Ovary (tissue), 9 donors: Measurements from ENCODE around the gene PALLD. TPM values are rescaled to one million over a fixed set of nuclear protein-coding genes. Genes with fewer than 3 reads are reported as not detected.

Source experiments
- DNase-seq, 5 donors: peaks; one replicate each; pipeline ENCODE4 v3.0.0-alpha.2; 2019 to 2020
- H3K27ac ChIP-seq, 2 donors: fragments of 200-600 bp; one replicate each; pipeline versions ENCODE4 v1.5.1 to v1.8.0; 2019 to 2022
- H3K27me3 ChIP-seq: fragments of 200-600 bp; one replicate; pipeline ENCODE4 v1.8.0; 2022
- H3K36me3 ChIP-seq: fragments of 200-600 bp; sonication (generic); one replicate; pipeline ENCODE4 v1.5.1; 2019
- H3K4me1 ChIP-seq: one replicate; pipeline ENCODE4 v1.8.1; 2013; ENCODE audit warnings: mild to moderate bottlenecking, moderate library complexity; ENCODE audit not compliant: insufficient read depth
- H3K4me3 ChIP-seq: fragments of 200-600 bp; sonication (generic); one replicate; pipeline ENCODE4 v1.5.1; 2017
- H3K9me3 ChIP-seq, 2 donors: fragments of 200-600 bp in 1 of 2; sonication (generic) in 1 of 2; one replicate each; pipeline versions ENCODE4 v1.5.1 to v1.8.1; 2013 to 2019; ENCODE audit warnings: mild to moderate bottlenecking in 1 of 2, moderate library complexity in 1 of 2
- EP300 ChIP-seq: sonication (generic); formaldehyde crosslinking; IDR thresholded peaks from one replicate; pipeline ENCODE4 v1.6.1; 2017; ENCODE audit warnings: antibody characterized with exemption
- POLR2A ChIP-seq: fragments of 450-650 bp; IDR thresholded peaks from one replicate; pipeline ENCODE4 v1.6.1; 2017; ENCODE audit warnings: antibody characterized with exemption, mild to moderate bottlenecking, moderate library complexity
- WGBS, 3 donors: extraction: QIAGEN DNeasy Blood & Tissue Kit in 1 of 3; methylation state at CpG; one replicate each; pipeline versions ENCODE4 v1.1.5 to v1.1.7; 2013 to 2017; 5-methylcytosine and 5-hydroxymethylcytosine counted together
- intact Hi-C, 4 donors: fragments of 100-400 bp; cut with DNase I; formaldehyde crosslinking; loops; one replicate each; pipeline versions ENCODE4 v1.11.0 to v1.15.1; 2022 to 2023
- polyA plus RNA-seq, 2 donors: library from polyadenylated mRNA; stranded (reverse); fragments of 200-250 nt in 1 of 2; fragments of 350-450 nt in 1 of 2; fragmentation: Illumina TruSeq in 1 of 2; extraction: RNeasy Lipid Tissue Mini Kit (QIAGEN cat#74804) in 1 of 2; gene quantifications; one replicate each; pipeline ENCODE4 v1.2.3, GENCODE V29; 2013 to 2014
- total RNA-seq, 7 donors: library from RNA; depleted of rRNA in 2 of 7; stranded (reverse); fragments of >200 nt in 2 of 7; fragmentation: NEBNext Ultra II Directional in 3 of 7; extraction: Animal tissue kit (Norgen Biotek cat#: 25700) in 3 of 7; gene quantifications; one replicate each; pipeline versions ENCODE4 v1.1.0 to v1.2.4, GENCODE V29; 2016 to 2023
- TF ChIP-seq, protein P1 (sequence below), 3 donors: fragments of 450-650 bp in 2 of 3; fragments of 200-600 bp in 1 of 3; IDR thresholded peaks; one replicate each; pipeline versions ENCODE4 v1.5.1 to v1.8.0; 2016 to 2022; ENCODE audit warnings: antibody characterized with exemption in 3 of 3, mild to moderate bottlenecking in 1 of 3
- donor health status: DM: no; HTN: no; CAD: no; lungs with moderate emphysema.
- donor health status: DM: no; HTN: no; CAD: no.
- donor health status: Bipolar disorder and iron deficiency.
- donor health status: DM: yes; HTN: yes; CAD: no.
- donor health status: DM: no; HTN: no; CAD: no.
- donor health status: DM: yes; HTN: yes; CAD: no.

The PALLD gene
- total and polyA plus RNA-seq, 9 donors, result 96.8 to 605 (median 137) TPM

DNA sequence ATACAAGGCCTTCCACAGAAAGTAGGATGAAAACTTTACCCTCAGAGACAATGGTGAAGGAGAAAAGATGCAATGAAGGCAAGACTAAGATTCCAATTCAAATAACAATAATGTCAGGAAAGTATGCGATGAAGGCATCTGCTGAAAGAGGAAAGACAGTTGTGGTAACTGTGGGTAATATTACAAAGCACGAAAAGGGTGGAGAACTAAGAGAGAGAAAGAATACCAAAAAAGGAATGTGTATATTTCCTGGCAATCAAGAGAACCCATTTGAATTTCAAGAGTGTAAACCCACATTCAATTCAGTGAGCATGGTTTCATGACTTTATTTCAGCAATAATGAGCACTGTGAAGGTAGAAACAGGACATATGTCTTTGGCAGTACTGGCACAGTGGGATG is 225.5 kb downstream of the PALLD start:
- intact Hi-C loops, result no loop called here
- no peak overlapping the region for H3K4me3 ChIP-seq
- TF ChIP-seq, protein P1, sequence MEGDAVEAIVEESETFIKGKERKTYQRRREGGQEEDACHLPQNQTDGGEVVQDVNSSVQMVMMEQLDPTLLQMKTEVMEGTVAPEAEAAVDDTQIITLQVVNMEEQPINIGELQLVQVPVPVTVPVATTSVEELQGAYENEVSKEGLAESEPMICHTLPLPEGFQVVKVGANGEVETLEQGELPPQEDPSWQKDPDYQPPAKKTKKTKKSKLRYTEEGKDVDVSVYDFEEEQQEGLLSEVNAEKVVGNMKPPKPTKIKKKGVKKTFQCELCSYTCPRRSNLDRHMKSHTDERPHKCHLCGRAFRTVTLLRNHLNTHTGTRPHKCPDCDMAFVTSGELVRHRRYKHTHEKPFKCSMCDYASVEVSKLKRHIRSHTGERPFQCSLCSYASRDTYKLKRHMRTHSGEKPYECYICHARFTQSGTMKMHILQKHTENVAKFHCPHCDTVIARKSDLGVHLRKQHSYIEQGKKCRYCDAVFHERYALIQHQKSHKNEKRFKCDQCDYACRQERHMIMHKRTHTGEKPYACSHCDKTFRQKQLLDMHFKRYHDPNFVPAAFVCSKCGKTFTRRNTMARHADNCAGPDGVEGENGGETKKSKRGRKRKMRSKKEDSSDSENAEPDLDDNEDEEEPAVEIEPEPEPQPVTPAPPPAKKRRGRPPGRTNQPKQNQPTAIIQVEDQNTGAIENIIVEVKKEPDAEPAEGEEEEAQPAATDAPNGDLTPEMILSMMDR (IDR thresholded peaks at IDR 0.05), result no peak
- no peak for TF ChIP-seq EP300
- no peak for TF ChIP-seq POLR2A
- 27 to 64% (median 60%) methylated on average over 2 of the region's 2 CpGs for WGBS, 3 donors
- H3K36me3 ChIP-seq, result no peaks in the 10 kb centered on the region
- H3K27me3 ChIP-seq, result no peaks in the 10 kb centered on the region
- DNase-seq, result no peak
- H3K27ac ChIP-seq, result no peak overlapping the region
- no peaks in the 10 kb centered on the region for H3K4me1 ChIP-seq
- no peaks in the 10 kb centered on the region for H3K9me3 ChIP-seq

- H3K36me3 ChIP-seq, result no peaks in the 10 kb centered on the region
- TF ChIP-seq EP300 (no peak), POLR2A (no peak)
- TF ChIP-seq, protein P1 (IDR thresholded peaks at IDR 0.05), result no peak
- no peak overlapping the region for H3K4me3 ChIP-seq
- H3K27ac ChIP-seq, result no peak overlapping the region
- no peaks in the 10 kb centered on the region for H3K9me3 ChIP-seq
- H3K27me3 ChIP-seq, result no peaks in the 10 kb centered on the region
- no peaks in the 10 kb centered on the region for H3K4me1 ChIP-seq
- intact Hi-C loops, result no loop called here
- DNase-seq, result no peak
- 27 to 31% (median 30%) methylated on average over 3 of the region's 3 CpGs for WGBS, 3 donors
These were observed 226.2 kb downstream of the PALLD start for GRCh38 chr4:168723020-168723419.

- intact Hi-C loops, result no loop called here
- Histone ChIP-seq H3K4me1 (no peaks in the 10 kb centered on the region), H3K36me3 (no peaks in the 10 kb centered on the region), H3K27me3 (no peaks in the 10 kb centered on the region), H3K27ac (no peak overlapping the region), H3K9me3 (no peaks in the 10 kb centered on the region), H3K4me3 (no peak overlapping the region)
- DNase-seq, result no peak
- 84 to 90% (median 87%) methylated on average over 4 of the region's 4 CpGs for WGBS, 3 donors
- TF ChIP-seq, protein P1 (IDR thresholded peaks at IDR 0.05), result no peak
- TF ChIP-seq EP300, result no peak
- no peak for TF ChIP-seq POLR2A
These were observed 226.7 kb downstream of the PALLD start for GRCh38 chr4:168723569-168723968.

DNA sequence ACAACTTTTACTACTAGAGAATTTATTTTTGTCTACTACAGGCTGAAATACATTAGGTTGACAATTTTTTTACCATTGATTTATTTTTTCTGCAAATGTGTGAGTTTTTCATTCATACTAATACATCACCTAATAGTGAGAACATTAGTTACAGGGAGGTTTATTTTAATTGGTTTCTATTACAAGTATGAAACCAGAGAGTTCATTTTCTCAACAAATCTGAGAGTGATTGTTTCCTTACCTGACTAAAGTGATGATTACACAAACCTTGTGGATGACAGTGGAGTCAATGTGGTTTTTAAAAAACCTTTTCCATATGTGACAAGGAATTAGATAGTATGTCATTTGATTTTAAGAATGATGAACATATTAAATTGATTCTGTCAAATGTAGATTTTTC is 227.4 kb downstream of the PALLD start:
- TF ChIP-seq POLR2A, result no peak
- TF ChIP-seq, protein P1 (IDR thresholded peaks at IDR 0.05), result no peak
- TF ChIP-seq EP300, result no peak
- intact Hi-C loops, result no loop called here
- DNase-seq, result no peak
- Histone ChIP-seq H3K27me3 (no peaks in the 10 kb centered on the region), H3K36me3 (no peaks in the 10 kb centered on the region), H3K9me3 (no peaks in the 10 kb centered on the region), H3K4me1 (no peaks in the 10 kb centered on the region), H3K27ac (no peak overlapping the region), H3K4me3 (no peak overlapping the region)
